HepG2 (cell line): ENCODE data around the gene TJP3. TPM values are rescaled to one million over a fixed set of nuclear protein-coding genes. Genes with fewer than 3 reads are reported as not detected.

Experiments used
- ARID3A ChIP-seq: IDR thresholded peaks from 2 replicates; pipeline ENCODE4 v1.6.1; 2012; ENCODE audit warnings: low read depth, low read length, improper control_type of control experiment
- ATRX ChIP-seq: sonication (generic); formaldehyde crosslinking; IDR thresholded peaks from 2 replicates; pipeline ENCODE4 v1.4.0; 2020; ENCODE audit warnings: missing genetic modification reagents, borderline replicate concordance
- EEA1 ChIP-seq: sonication (generic); formaldehyde crosslinking; IDR thresholded peaks from 2 replicates; pipeline ENCODE4 v1.5.1; 2020; ENCODE audit warnings: mild to moderate bottlenecking, missing genetic modification reagents, borderline replicate concordance
- EZH2 ChIP-seq: conservative IDR thresholded peaks from 2 replicates; pipeline ENCODE4 v1.6.1; 2012; ENCODE audit warnings: mild to moderate bottlenecking, low read depth, low read length, moderate library complexity
- FOXM1 ChIP-seq: sonication (generic); formaldehyde crosslinking; IDR thresholded peaks from 2 replicates; pipeline ENCODE4 v1.5.0; 2020; ENCODE audit warnings: missing genetic modification reagents
- KDM5B ChIP-seq: sonication (generic); formaldehyde crosslinking; IDR thresholded peaks from 2 replicates; pipeline ENCODE4 v1.4.0; 2020; ENCODE audit warnings: missing genetic modification reagents, mild to moderate bottlenecking, borderline replicate concordance
- MAFG ChIP-seq: sonication (generic); formaldehyde crosslinking; IDR thresholded peaks from 2 replicates; pipeline ENCODE4 v1.5.1; 2020; ENCODE audit warnings: mild to moderate bottlenecking, missing genetic modification reagents
- MXI1 ChIP-seq: IDR thresholded peaks from 3 replicates; pipeline ENCODE4 v1.6.1; 2012; ENCODE audit warnings: low read depth, low read length, inconsistent platforms, borderline replicate concordance
- NAIF1 ChIP-seq: sonication (generic); formaldehyde crosslinking; IDR thresholded peaks from 2 replicates; pipeline ENCODE4 v1.5.0; 2020; ENCODE audit warnings: mild to moderate bottlenecking, missing genetic modification reagents, borderline replicate concordance
- NCOA2 ChIP-seq: sonication (generic); formaldehyde crosslinking; IDR thresholded peaks from 2 replicates; pipeline ENCODE4 v1.8.0; 2022; ENCODE audit warnings: inconsistent platforms
- REL ChIP-seq: sonication (generic); formaldehyde crosslinking; conservative IDR thresholded peaks from 2 replicates; pipeline ENCODE4 v1.8.0; 2022; ENCODE audit warnings: mild to moderate bottlenecking, missing genetic modification reagents, moderate library complexity
- SALL1 ChIP-seq: sonication (generic); formaldehyde crosslinking; IDR thresholded peaks from 2 replicates; pipeline ENCODE4 v1.8.0; 2022; ENCODE audit warnings: mild to moderate bottlenecking, missing genetic modification reagents
- SIX1 ChIP-seq: sonication (generic); formaldehyde crosslinking; IDR thresholded peaks from 2 replicates; pipeline ENCODE4 v1.4.0; 2020; ENCODE audit warnings: missing genetic modification reagents, borderline replicate concordance
- SMC3 ChIP-seq: IDR thresholded peaks from 2 replicates; pipeline ENCODE4 v1.6.1; 2011; ENCODE audit warnings: low read length, improper control_type of control experiment
- SP1 ChIP-seq, 2 experiments: fragments of 450-650 bp in 1 of 2; sonication (generic) in 1 of 2; formaldehyde crosslinking in 1 of 2; IDR thresholded peaks; 2 replicates each; pipeline versions ENCODE4 v1.4.0 to v1.6.1; 2016 to 2020; ENCODE audit warnings: missing genetic modification reagents in 1 of 2
- YEATS4 ChIP-seq: sonication (generic); formaldehyde crosslinking; IDR thresholded peaks from 2 replicates; pipeline ENCODE4 v1.4.0; 2020; ENCODE audit warnings: missing genetic modification reagents, borderline replicate concordance
- ZNF124 ChIP-seq: sonication (generic); formaldehyde crosslinking; IDR thresholded peaks from 2 replicates; pipeline ENCODE4 v1.4.0; 2020; ENCODE audit warnings: missing genetic modification reagents
- ZNF24 ChIP-seq: fragments of 450-650 bp; IDR thresholded peaks from 2 replicates; pipeline ENCODE4 v1.6.1; 2017; ENCODE audit warnings: antibody characterized with exemption, mild to moderate bottlenecking
- ZNF253 ChIP-seq: sonication (generic); formaldehyde crosslinking; IDR thresholded peaks from 2 replicates; pipeline ENCODE4 v1.8.0; 2022; ENCODE audit warnings: mild to moderate bottlenecking, missing genetic modification reagents, borderline replicate concordance
- ZNF546 ChIP-seq: sonication (generic); formaldehyde crosslinking; conservative IDR thresholded peaks from 2 replicates; pipeline ENCODE4 v1.8.1; 2023; ENCODE audit warnings: mild to moderate bottlenecking, missing genetic modification reagents
- ZNF598 ChIP-seq: sonication (generic); formaldehyde crosslinking; IDR thresholded peaks from 2 replicates; pipeline ENCODE4 v1.5.1; 2020; ENCODE audit warnings: mild to moderate bottlenecking, missing genetic modification reagents, borderline replicate concordance
- ZNF670 ChIP-seq: sonication (generic); formaldehyde crosslinking; IDR thresholded peaks from 2 replicates; pipeline ENCODE4 v1.8.0; 2022; ENCODE audit warnings: mild to moderate bottlenecking, missing genetic modification reagents, borderline replicate concordance
- polyA plus RNA-seq, 8 experiments: library from polyadenylated mRNA; depleted of rRNA in 3 of 8; stranded (reverse) in 7 of 8; unstranded in 1 of 8; fragments of >200 nt; fragmentation: Illumina TruSeq in 4 of 8; extraction: Trizol in 4 of 8; gene quantifications; 2 replicates each; pipeline versions ENCODE4 v1.2.1 to v1.2.3, GENCODE V29; 2011 to 2016; ENCODE audit warnings: low read depth in 4 of 8, missing spikeins in 1 of 8, mixed read lengths in 1 of 8; ENCODE audit not compliant: insufficient read depth in 1 of 8
- total RNA-seq, 5 experiments: library from RNA; depleted of rRNA; stranded (reverse); fragments of >200 nt; fragmentation: Illumina TruSeq; extraction: Trizol; gene quantifications; 2 replicates each; pipeline ENCODE4 v1.2.3, GENCODE V29; 2016; ENCODE audit warnings: low read depth in 1 of 5
- TF ChIP-seq, protein P1 (sequence below): sonication (generic); formaldehyde crosslinking; IDR thresholded peaks from 2 replicates; pipeline ENCODE4 v1.5.1; 2020; ENCODE audit warnings: missing genetic modification reagents, mild to moderate bottlenecking, borderline replicate concordance
- TF ChIP-seq, protein P2 (sequence below): sonication (generic); formaldehyde crosslinking; IDR thresholded peaks from 2 replicates; pipeline ENCODE4 v1.9.0; 2021; ENCODE audit warnings: missing genetic modification reagents, mild to moderate bottlenecking, borderline replicate concordance

Gene TJP3
- total and polyA plus RNA-seq, 2 of the 13 experiments (the other 11 are each of a cell fraction or from before 2014, with no cell fraction given), result 2.3 to 21.5 TPM

- TF ChIP-seq, protein P1, sequence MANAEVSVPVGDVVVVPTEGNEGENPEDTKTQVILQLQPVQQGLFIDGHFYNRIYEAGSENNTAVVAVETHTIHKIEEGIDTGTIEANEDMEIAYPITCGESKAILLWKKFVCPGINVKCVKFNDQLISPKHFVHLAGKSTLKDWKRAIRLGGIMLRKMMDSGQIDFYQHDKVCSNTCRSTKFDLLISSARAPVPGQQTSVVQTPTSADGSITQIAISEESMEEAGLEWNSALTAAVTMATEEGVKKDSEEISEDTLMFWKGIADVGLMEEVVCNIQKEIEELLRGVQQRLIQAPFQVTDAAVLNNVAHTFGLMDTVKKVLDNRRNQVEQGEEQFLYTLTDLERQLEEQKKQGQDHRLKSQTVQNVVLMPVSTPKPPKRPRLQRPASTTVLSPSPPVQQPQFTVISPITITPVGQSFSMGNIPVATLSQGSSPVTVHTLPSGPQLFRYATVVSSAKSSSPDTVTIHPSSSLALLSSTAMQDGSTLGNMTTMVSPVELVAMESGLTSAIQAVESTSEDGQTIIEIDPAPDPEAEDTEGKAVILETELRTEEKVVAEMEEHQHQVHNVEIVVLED, result peak; percentile 85; the same call in 1 of the 2 replicates
- TF ChIP-seq ZNF24, result peak; percentile 60; the same call in 1 of the 2 replicates
- TF ChIP-seq SIX1 (CRISPR knock-in tag), result no peak
- no peak for TF ChIP-seq FOXM1
- peak; percentile 32; the same call in 1 of the 2 replicates for TF ChIP-seq ZNF546 (CRISPR knock-in tag)
- peak; percentile 46; the same call in 1 of the 2 replicates for TF ChIP-seq YEATS4 (CRISPR knock-in tag)
- no peak for TF ChIP-seq MAFG (CRISPR knock-in tag)
- TF ChIP-seq, protein P2, sequence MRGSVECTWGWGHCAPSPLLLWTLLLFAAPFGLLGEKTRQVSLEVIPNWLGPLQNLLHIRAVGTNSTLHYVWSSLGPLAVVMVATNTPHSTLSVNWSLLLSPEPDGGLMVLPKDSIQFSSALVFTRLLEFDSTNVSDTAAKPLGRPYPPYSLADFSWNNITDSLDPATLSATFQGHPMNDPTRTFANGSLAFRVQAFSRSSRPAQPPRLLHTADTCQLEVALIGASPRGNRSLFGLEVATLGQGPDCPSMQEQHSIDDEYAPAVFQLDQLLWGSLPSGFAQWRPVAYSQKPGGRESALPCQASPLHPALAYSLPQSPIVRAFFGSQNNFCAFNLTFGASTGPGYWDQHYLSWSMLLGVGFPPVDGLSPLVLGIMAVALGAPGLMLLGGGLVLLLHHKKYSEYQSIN, result no peak
- TF ChIP-seq NCOA2 (CRISPR knock-in tag), result peak; percentile 43
- peak; percentile 98 for TF ChIP-seq NAIF1 (CRISPR knock-in tag)
- no peak for TF ChIP-seq REL
- no peak for TF ChIP-seq SP1 (IDR thresholded peaks at IDR 0.05)
- 0 out of 2 replicates have a peak, but pooled peaks have one; percentile 17 for TF ChIP-seq SP1 (CRISPR knock-in tag; IDR thresholded peaks at IDR 0.05)
- TF ChIP-seq ZNF598 (CRISPR knock-in tag), result peak; percentile 28; the same call in 1 of the 2 replicates
- no peak for TF ChIP-seq EZH2
- TF ChIP-seq ZNF253 (CRISPR knock-in tag), result no peak
- TF ChIP-seq EEA1 (CRISPR knock-in tag), result peak; percentile 49; the same call in 1 of the 2 replicates
- TF ChIP-seq MXI1, result peak; percentile 77; the same call in 1 of the 3 replicates
- peak; percentile 48; the same call in 1 of the 2 replicates for TF ChIP-seq ZNF670 (CRISPR knock-in tag)
- no peak; the same call in 1 of the 2 replicates for TF ChIP-seq ZNF124 (CRISPR knock-in tag)
- peak; percentile 4; the same call in 1 of the 2 replicates for TF ChIP-seq ATRX (CRISPR knock-in tag)
- TF ChIP-seq KDM5B (CRISPR knock-in tag), result peak; percentile 45; the same call in 1 of the 2 replicates
- peak; percentile 67; the same call in 1 of the 2 replicates for TF ChIP-seq ARID3A
- TF ChIP-seq SMC3, result no peak
- peak; percentile 48; the same call in 1 of the 2 replicates for TF ChIP-seq SALL1 (CRISPR knock-in tag)
Measured at GRCh38 chr19:3761382-3762129, 53.4 kb downstream of the TJP3 start, which contains the start of gene APBA3 (continued).
